Measurements from ENCODE around the gene COMMD9.

GRCh38 chr11:36237391-36237790 lies 51.8 kb downstream of the COMMD9 start:
- no peak for TF ChIP-seq CTCF (conservative IDR thresholded peaks at IDR 0.05; ENCODE audit: low read length)
- no peak for TF ChIP-seq EZH2phosphoT487 (IDR thresholded peaks at IDR 0.05; ENCODE audit: borderline replicate concordance)
